Mucosa of rectum (tissue), 2 donors: ENCODE results near the gene TSPAN14.
"Not testable (repeated sequence)": the region's sequence is repeated elsewhere in the genome, so short reads cannot be mapped to it uniquely, and the experiment has no call there.

ENCODE experiments used
- H3K27ac ChIP-seq, 2 donors: one replicate each; pipeline ENCODE4 v1.7.0; 2013; ENCODE audit warnings: inconsistent platforms in 2 of 2, low read depth in 2 of 2, low read length in 2 of 2
- H3K27me3 ChIP-seq, 2 donors: one replicate each; pipeline ENCODE4 v1.7.0; 2013; ENCODE audit warnings: low read length in 2 of 2; ENCODE audit not compliant: control insufficient read depth in 2 of 2, insufficient read depth in 2 of 2
- H3K36me3 ChIP-seq, 2 donors: one replicate each; pipeline ENCODE4 v1.7.0; 2013; ENCODE audit warnings: low read length in 2 of 2; ENCODE audit not compliant: control insufficient read depth in 2 of 2, insufficient read depth in 2 of 2
- H3K4me1 ChIP-seq, 2 donors: one replicate each; pipeline ENCODE4 v1.7.0; 2013; ENCODE audit warnings: low read length in 2 of 2, mild to moderate bottlenecking in 1 of 2; ENCODE audit not compliant: control insufficient read depth in 2 of 2, insufficient read depth in 2 of 2
- H3K4me3 ChIP-seq, 2 donors: one replicate each; pipeline ENCODE4 v1.7.0; 2013; ENCODE audit warnings: low read length in 2 of 2
- H3K9ac ChIP-seq, 2 donors: one replicate each; pipeline ENCODE4 v1.7.0; 2013; ENCODE audit warnings: low read length in 2 of 2, low read depth in 1 of 2, mild to moderate bottlenecking in 1 of 2
- H3K9me3 ChIP-seq, 2 donors: one replicate each; pipeline ENCODE4 v1.7.0; 2013; ENCODE audit warnings: low read length in 2 of 2; ENCODE audit not compliant: control insufficient read depth in 2 of 2
- donor health status: healthy.
- donor health status: Normal muscosa, but diverticular disease.

The TSPAN14 gene

GRCh38 chr10:80534646-80535045, 80.5 kb downstream of the TSPAN14 start:
- H3K27ac ChIP-seq, H3K27me3 ChIP-seq, H3K4me3 ChIP-seq, H3K36me3 ChIP-seq, H3K9ac ChIP-seq, H3K9me3 ChIP-seq, H3K4me1 ChIP-seq: not testable (repeated sequence)

- peak overlapping the region; percentile 48 to 56 for H3K27ac ChIP-seq
- H3K9ac ChIP-seq: peak overlapping the region; percentile 63 to 66
- H3K36me3 ChIP-seq: no peaks in the 10 kb centered on the region
- H3K27me3 ChIP-seq: no peaks in the 10 kb centered on the region
- peaks cover 2 to 7% of the 10 kb centered on the region in 2 donors for H3K4me1 ChIP-seq
- no peaks in the 10 kb centered on the region for H3K9me3 ChIP-seq
- peak overlapping the region; percentile 72 to 76 for H3K4me3 ChIP-seq
Observed at GRCh38 chr10:80535671-80536360, 81.7 kb downstream of the TSPAN14 start.

- Histone ChIP-seq H3K27ac (peak overlapping the region in 1 of 2 donors; percentile 56), H3K36me3 (no peaks in the 10 kb centered on the region), H3K4me3 (peak overlapping the region; percentile 72 to 76), H3K9me3 (no peaks in the 10 kb centered on the region), H3K4me1 (peaks cover 2 to 9% of the 10 kb centered on the region in 2 donors), H3K27me3 (no peaks in the 10 kb centered on the region), H3K9ac (peak overlapping the region; percentile 60 to 66)
Observed at GRCh38 chr10:80536361-80536835, 82.3 kb downstream of the TSPAN14 start.

- Histone ChIP-seq H3K4me1 (peaks cover 2 to 9% of the 10 kb centered on the region in 2 donors), H3K27me3 (no peaks in the 10 kb centered on the region), H3K9me3 (no peaks in the 10 kb centered on the region), H3K36me3 (no peaks in the 10 kb centered on the region), H3K4me3 (no peak overlapping the region), H3K27ac (no peak overlapping the region), H3K9ac (no peak overlapping the region)
Observed at GRCh38 chr10:80537086-80537735, 83.1 kb downstream of the TSPAN14 start.

GRCh38 chr10:80537736-80538480, 83.8 kb downstream of the TSPAN14 start, which contains the start of gene SH2D4B:
SH2D4B (plus strand) TSS chr10:80537902; CDS start chr10:80538332, 430 bp downstream.
- Histone ChIP-seq H3K27me3 (no peaks in the 10 kb centered on the region), H3K9ac (no peak within 1 kb of the TSS), H3K27ac (no peak within 1 kb of the TSS), H3K36me3 (no peaks in the 10 kb centered on the region), H3K9me3 (no peaks in the 10 kb centered on the region), H3K4me3 (no peak within 1 kb of the TSS), H3K4me1 (peaks cover 2 to 9% of the 10 kb centered on the region in 2 donors)

GRCh38 chr10:80538481-80539185, 84.5 kb downstream of the TSPAN14 start:
- no peaks in the 10 kb centered on the region for H3K36me3 ChIP-seq
- H3K9ac ChIP-seq: no peak overlapping the region
- peaks cover 2 to 9% of the 10 kb centered on the region in 2 donors for H3K4me1 ChIP-seq
- no peaks in the 10 kb centered on the region for H3K9me3 ChIP-seq
- H3K4me3 ChIP-seq: no peak overlapping the region
- no peak overlapping the region for H3K27ac ChIP-seq
- no peaks in the 10 kb centered on the region for H3K27me3 ChIP-seq

GRCh38 chr10:80539421-80540031, 85.4 kb downstream of the TSPAN14 start:
- Histone ChIP-seq H3K4me3 (no peak overlapping the region), H3K27ac (no peak overlapping the region), H3K9ac (no peak overlapping the region), H3K9me3 (no peaks in the 10 kb centered on the region), H3K4me1 (peaks cover 2 to 9% of the 10 kb centered on the region in 2 donors), H3K36me3 (no peaks in the 10 kb centered on the region), H3K27me3 (no peaks in the 10 kb centered on the region)

- Histone ChIP-seq H3K27me3 (no peaks in the 10 kb centered on the region), H3K4me3 (no peak overlapping the region), H3K27ac (no peak overlapping the region), H3K9me3 (no peaks in the 10 kb centered on the region), H3K36me3 (no peaks in the 10 kb centered on the region), H3K9ac (no peak overlapping the region), H3K4me1 (peaks cover 2 to 9% of the 10 kb centered on the region in 2 donors)
Observed at GRCh38 chr10:80540136-80540535, 86.0 kb downstream of the TSPAN14 start.

GRCh38 chr10:80540618-80540980, 86.5 kb downstream of the TSPAN14 start:
- Histone ChIP-seq H3K4me1 (peaks cover 2 to 6% of the 10 kb centered on the region in 2 donors), H3K4me3 (peak overlapping the region; percentile 42 to 52), H3K9me3 (no peaks in the 10 kb centered on the region), H3K27ac (no peak overlapping the region), H3K9ac (no peak overlapping the region), H3K36me3 (no peaks in the 10 kb centered on the region), H3K27me3 (no peaks in the 10 kb centered on the region)
